ENCODE results near the gene NAV3. TPM values are rescaled to one million over a fixed set of nuclear protein-coding genes. Genes with fewer than 3 reads are reported as not detected.

Gene NAV3
- total and polyA plus RNA-seq, 9 of the 15 experiments (the other 6 are each of a cell fraction or from before 2014, with no cell fraction given) = 0.04 TPM; not detected in 8

DNA sequence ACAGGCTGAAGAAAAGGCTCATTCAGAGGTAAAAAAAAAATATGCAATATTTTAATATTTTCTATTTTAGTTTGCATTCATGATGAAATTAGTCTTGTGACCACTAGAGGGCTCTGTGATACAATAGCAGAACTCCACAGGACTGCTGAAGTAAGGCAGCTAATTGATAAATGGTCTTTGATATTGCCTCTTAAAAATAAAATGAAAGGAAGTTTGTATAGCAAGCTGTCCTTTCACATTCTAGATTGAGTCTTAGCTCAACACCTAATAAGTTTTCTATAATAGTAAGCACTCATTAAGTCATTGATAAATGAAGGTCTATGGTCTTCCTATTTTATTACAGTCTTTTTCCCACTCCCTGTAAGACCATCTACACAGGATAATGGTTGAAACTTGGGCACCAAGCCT is 315.7 kb downstream of the NAV3 start (continued):
- TF ChIP-seq, protein P1, sequence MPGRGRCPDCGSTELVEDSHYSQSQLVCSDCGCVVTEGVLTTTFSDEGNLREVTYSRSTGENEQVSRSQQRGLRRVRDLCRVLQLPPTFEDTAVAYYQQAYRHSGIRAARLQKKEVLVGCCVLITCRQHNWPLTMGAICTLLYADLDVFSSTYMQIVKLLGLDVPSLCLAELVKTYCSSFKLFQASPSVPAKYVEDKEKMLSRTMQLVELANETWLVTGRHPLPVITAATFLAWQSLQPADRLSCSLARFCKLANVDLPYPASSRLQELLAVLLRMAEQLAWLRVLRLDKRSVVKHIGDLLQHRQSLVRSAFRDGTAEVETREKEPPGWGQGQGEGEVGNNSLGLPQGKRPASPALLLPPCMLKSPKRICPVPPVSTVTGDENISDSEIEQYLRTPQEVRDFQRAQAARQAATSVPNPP (IDR thresholded peaks at IDR 0.05; ENCODE audit: borderline replicate concordance, insufficient read depth, insufficient read length) = no peak
- TF ChIP-seq ERF (CRISPR knock-in tag; IDR thresholded peaks at IDR 0.05) = no peak
- TF ChIP-seq RAD21 (CRISPR knock-in tag; conservative IDR thresholded peaks at IDR 0.05 in 1 of 2, IDR thresholded peaks at IDR 0.05 in 1 of 2) = peak; percentile 29 to 56
- no peak for TF ChIP-seq ATF3 (IDR thresholded peaks at IDR 0.05)
- TF ChIP-seq ATF3 (CRISPR knock-in tag; conservative IDR thresholded peaks at IDR 0.05) = no peak
- peak; percentile 24 to 57 (median 40); a peak in 3 of 6 replicates for TF ChIP-seq CTCF (IDR thresholded peaks at IDR 0.05 in 2 of 3, conservative IDR thresholded peaks at IDR 0.05 in 1 of 3; ENCODE audit: insufficient read depth in 2 of 3, low read depth in 1 of 3, low read length in 3 of 3)
- TF ChIP-seq PHF21A (IDR thresholded peaks at IDR 0.05; ENCODE audit: borderline replicate concordance, low read depth) = no peak
- no peak for TF ChIP-seq CBX5 (IDR thresholded peaks at IDR 0.05; ENCODE audit: borderline replicate concordance, low read depth)
- TF ChIP-seq CREB3L1 (IDR thresholded peaks at IDR 0.05; ENCODE audit: borderline replicate concordance, low read depth) = no peak
- no peak for TF ChIP-seq KLF10 (CRISPR knock-in tag; IDR thresholded peaks at IDR 0.05)
- TF ChIP-seq, protein P2, sequence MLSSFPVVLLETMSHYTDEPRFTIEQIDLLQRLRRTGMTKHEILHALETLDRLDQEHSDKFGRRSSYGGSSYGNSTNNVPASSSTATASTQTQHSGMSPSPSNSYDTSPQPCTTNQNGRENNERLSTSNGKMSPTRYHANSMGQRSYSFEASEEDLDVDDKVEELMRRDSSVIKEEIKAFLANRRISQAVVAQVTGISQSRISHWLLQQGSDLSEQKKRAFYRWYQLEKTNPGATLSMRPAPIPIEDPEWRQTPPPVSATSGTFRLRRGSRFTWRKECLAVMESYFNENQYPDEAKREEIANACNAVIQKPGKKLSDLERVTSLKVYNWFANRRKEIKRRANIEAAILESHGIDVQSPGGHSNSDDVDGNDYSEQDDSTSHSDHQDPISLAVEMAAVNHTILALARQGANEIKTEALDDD (IDR thresholded peaks at IDR 0.05) = no peak
- 0 out of 2 replicates have a peak, but pooled peaks have one; percentile 20 for TF ChIP-seq SMC3 (conservative IDR thresholded peaks at IDR 0.05; ENCODE audit: insufficient read depth, low read depth, low read length)
